Stimulated activated CD4-positive, alpha-beta T cell treated with anti-CD3 and anti-CD28 coated beads, Interleukin-1b, Interleukin-23, amount 100 ng/mL, for 48 hours (primary cell): ENCODE data around the gene EML2.
"Not testable (repeated sequence)": the region's sequence is repeated elsewhere in the genome, so short reads cannot be mapped to it uniquely, and the experiment has no call there.

Source experiments
- DNase-seq: peaks from one replicate; pipeline ENCODE4 v3.0.0-alpha.2; 2020

EML2 gene

GRCh38 chr19:45638930-45639729 lies at the start of gene EML2:
Gene EML2 (minus strand): TSS chr19:45639397. CDS start chr19:45639376, 21 bp downstream.
- DNase-seq = peak; percentile 40

DNA sequence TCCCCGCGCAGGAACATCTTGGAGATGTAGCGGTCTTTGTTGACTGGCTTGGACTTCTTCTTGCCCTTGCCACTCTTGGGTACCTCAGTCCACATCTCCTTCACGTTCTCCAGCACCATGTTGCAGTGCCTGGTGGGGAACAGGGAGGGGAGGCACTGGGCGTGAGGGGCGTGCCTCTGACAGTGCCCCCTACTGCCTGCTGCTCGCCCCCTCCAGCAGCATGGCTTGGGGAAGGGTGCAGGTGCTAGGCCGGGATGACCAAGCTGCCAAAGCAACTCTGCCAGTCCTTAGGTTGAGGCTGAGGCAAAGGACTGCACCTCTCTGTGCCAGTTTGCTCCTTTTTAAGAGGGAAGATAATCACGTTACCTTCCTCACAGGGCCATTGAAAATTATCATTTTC lies 48.4 kb upstream of the EML2 start:
- no peak for DNase-seq

DNA sequence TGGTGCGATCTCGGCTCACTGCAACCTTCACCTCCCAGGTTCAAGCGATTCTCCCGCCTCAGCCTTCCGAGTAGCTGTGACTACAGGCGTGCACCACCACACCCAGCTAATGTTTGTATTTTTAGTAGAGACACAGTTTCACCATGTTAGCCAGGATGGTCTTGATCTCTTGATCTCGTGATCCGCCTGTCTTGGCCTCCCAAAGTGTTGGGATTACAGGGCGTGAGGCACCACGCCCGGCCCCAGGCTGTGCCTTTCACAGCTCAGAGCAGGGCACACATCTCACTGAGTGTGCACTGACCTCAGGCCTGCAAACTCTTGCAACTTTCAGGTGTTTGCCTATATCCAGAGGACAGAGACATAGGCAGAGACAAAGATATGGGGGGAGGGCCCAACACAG lies 45.8 kb upstream of the EML2 start:
- DNase-seq = not testable (repeated sequence)

DNA sequence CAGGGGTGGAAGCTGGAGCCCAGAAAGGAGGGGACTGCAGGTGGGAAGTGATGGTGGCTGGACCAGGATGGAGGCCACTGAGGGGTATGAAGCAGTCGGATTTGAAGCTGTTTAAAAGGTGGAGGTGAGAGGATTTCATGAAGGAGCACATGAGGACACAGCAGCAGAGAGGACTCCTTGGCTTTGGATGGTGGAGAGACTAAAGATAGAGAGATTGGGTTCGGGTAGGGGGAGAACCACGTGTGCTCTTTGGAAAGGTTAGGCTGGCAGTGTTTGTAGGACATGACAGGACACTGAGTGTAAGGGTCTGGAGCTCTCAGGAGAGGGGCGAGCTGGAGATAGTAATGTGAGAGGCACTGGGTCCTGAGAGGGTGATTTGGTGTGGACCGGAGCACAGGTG lies 43.7 kb upstream of the EML2 start:
- DNase-seq = no peak

GRCh38 chr19:45682117-45682516 lies 42.9 kb upstream of the EML2 start:
- no peak for DNase-seq

DNA sequence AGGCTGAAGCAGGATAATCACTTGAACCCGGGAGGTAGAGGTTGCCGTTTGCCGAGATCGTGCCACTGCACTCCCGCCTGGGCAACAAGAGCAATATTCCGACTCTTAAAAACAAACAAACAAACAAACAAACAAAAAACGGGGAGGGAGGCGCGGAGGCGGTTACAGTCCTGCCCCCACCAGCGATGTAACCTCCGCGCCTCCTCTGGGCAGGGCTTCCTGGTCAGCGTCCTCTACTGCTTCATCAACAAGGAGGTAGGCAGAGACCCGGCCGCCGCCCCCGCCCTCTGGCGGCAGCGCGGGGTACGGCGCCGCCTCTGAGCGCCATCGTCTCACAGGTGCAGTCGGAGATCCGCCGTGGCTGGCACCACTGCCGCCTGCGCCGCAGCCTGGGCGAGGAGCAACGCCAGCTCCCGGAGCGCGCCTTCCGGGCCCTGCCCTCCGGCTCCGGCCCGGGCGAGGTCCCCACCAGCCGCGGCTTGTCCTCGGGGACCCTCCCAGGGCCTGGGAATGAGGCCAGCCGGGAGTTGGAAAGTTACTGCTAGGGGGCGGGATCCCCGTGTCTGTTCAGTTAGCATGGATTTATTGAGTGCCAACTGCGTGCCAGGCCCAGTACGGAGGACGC lies 42.3 kb upstream of the EML2 start:
- peak; percentile 84 for DNase-seq

GRCh38 chr19:45677351-45678230 lies 38.4 kb upstream of the EML2 start:
- peak; percentile 93 for DNase-seq

GRCh38 chr19:45676851-45677263 lies 37.7 kb upstream of the EML2 start:
- DNase-seq = peak; percentile 62

DNA sequence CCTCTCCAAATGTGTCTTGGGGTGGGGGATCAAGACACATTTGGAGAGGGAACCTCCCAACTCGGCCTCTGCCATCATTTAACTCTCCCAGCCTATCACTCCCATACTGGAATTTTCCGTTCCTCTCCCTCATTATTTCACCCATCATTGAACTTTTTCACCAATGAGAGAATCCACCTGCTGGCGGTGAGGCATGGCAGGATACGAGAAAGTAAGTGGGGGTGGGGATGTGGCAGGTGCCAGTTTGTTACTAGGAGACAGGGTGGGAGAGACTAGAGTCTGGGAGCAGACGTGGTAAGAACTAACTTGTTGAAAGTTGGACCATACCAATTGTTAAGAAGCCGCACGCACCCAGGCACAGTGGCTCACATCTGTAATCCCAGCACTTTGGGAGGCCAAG lies 35.7 kb upstream of the EML2 start:
- DNase-seq = no peak

- peak; percentile 82 for DNase-seq
These were observed 31.7 kb upstream of the EML2 start for GRCh38 chr19:45670670-45671453.

DNA sequence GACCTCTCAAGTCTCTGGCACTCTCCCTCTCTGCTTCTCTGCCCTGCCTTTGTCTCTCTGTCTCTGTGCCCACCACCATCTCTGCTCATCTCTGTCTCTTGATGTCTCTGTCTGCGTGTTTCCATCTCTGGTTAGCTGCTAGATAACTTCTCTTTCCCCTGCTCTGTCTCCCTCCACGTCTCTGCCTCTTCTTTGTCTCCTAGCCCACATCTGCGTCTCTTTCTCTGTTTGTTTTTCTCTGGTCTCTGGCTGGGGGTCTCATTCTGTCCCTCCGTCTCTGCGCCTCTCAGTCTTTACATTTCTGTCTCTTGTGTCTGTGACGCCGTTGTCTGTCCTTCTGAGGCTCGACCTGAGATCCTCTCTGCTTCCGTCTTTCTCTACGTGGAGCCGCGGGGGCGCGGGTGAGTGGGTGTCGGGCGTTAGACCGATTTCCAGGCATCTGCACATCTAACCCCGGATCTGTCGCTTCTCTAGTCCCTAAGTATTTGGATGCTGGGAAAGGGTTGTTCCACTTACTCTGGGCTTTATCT lies 29.2 kb upstream of the EML2 start:
- no peak for DNase-seq

DNA sequence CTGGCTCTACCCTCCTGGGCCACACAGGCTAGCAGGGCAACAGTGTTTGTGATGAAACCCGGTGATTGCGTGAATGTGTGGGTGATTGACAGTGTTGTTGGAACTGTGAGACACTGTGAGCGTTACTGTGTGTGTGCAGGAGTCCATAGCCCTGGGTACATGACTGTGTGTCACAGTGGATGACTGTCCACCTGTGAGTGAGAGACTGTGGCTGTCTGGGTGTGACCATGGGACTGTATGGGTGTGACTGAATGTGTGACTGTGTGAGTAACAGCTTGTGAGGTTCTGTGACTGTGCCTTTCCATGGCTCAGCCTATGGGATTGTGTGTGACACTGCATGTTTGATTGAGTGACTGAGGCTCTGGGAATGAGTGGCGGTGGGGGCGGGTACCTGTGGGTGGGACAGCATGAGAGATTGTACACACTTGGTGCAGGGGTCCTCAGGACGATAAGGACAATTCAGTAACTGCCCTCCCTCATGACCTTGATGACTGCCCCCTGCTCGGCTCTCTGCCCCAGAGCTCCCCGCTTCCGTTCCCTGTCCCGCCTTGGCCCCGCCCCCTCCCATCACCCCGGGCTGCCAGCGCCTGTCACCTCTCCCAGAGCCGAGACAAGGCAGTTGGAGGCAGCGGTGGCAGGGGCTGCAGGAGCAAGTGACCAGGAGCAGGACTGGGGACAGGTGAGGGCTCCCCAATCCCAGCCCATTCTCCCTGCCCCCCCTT lies 28.6 kb upstream of the EML2 start, which contains the start of gene GIPR:
TSS of gene GIPR (plus strand) at position 602 of the 722 bp plus-strand sequence. CDS start 1,300 bp downstream, outside the sequence.
- peak; percentile 86 for DNase-seq

DNA sequence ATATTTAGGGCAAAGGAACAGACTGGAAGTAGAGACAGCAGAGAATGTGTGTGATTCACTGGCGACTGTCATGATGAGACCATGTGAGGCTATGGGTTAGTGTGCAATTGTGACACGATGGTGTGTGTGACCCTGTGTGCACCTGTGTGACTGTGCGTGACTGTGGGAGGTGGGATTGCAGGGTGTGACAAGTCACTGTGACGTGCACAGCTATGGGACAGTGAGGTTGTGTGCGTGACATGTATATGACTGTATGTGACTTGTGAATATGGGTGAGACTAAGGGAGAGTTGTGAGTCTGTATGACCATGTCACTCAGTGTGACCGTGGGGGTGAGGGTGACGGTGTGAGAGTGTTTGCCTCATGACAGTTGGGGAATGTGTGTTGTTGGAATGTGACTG lies 25.4 kb upstream of the EML2 start:
- DNase-seq = no peak

DNA sequence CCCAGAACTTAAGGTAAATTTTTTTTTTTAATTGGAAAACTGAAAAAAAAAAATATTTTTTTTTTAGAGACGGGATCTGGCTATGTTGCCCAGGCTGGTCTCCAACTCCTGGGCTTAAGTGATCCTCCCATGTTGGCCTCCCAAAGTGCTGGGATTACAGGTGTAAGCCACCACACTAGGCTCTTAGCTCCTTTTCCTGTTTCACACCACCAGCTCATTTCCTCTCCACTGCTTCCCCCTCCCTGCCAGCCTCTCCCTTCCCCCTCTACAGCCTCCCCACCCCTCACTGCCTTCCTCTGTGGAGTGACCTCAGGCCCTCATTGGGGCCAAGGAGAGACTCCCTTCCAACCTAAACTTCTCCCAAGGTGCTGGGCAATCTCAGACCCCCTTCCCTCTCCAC lies 24.6 kb upstream of the EML2 start:
- DNase-seq = no peak

DNA sequence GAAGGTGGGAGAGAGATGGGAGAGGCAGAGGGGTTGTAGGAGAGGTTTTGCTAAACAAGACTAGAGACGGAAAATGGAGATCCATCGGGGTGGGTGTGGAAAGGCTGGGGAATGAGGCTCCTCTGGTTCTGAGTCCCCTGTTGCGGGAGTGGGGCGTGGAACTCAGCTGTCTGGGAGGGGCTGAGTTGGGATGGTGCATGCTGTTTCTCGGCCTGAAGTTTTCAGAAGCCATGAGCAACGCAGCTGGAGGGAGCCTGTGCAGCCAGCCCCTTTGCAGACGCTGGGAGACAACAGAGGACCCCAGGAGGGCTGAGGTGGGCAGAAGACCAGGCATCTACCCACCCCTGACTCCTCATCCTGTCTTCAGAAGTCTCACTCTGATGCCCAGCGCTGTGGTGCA lies 21.4 kb upstream of the EML2 start:
- no peak for DNase-seq

- DNase-seq = no peak
These were observed 20.0 kb upstream of the EML2 start for GRCh38 chr19:45659096-45659729.

DNA sequence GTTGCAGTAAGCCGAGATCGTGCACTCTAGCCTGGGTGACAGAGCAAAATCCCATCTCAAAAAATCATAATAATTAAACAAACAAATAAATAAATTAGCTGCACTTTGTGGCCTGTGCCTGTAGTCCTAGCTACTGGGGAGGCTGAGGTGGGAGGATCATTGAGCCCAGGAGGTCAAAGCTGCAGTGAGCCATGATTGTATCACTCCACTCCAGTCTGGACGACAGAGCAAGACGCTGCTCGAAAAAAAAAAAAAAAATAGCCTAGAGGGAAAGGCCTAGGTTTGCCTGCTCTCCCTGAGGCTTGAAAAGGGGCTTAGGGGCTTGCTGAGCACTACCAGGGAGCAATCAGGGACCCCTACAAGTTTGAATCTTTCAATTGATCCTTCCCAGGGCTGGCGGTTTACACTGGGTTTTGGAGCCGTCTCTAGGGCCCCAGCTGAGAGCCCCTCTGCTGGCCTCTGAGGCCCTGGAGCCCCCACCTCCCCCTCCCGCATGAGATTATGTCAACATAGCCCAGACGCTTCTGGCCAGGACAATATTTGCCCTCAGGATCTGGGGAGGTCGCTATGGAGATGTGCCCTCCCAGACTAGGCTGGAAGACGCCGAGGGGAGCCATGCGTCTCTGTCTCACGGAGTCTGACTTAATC lies 18.4 kb upstream of the EML2 start:
- no peak for DNase-seq

GRCh38 chr19:45655073-45655472 lies 15.9 kb upstream of the EML2 start:
- DNase-seq = no peak

GRCh38 chr19:45653634-45654033 lies 14.4 kb upstream of the EML2 start:
- no peak for DNase-seq

- no peak for DNase-seq
These were observed 11.5 kb upstream of the EML2 start for GRCh38 chr19:45650722-45651121.

DNA sequence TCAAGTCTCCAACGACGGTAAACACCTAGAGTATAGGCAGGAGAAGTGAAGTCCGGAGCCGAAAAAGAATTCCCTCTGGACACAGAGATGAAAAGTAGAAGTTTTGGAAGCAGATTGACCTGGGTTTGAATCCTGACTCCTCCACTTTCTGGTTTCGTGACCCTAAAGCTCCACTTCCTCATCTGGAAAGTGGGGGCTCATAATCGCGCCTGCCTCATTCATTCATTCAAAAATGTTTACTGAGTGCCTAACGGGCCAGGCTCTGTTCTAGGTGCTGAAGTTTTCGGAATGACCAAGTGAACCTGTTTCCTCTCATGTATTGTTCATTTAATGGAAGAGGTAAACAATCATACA lies 7.1 kb upstream of the EML2 start:
- DNase-seq = no peak
